ENCODE data around the gene NUDT9.
"Not testable (repeated sequence)": the region's sequence is repeated elsewhere in the genome, so short reads cannot be mapped to it uniquely, and the experiment has no call there.

Gene NUDT9

DNA sequence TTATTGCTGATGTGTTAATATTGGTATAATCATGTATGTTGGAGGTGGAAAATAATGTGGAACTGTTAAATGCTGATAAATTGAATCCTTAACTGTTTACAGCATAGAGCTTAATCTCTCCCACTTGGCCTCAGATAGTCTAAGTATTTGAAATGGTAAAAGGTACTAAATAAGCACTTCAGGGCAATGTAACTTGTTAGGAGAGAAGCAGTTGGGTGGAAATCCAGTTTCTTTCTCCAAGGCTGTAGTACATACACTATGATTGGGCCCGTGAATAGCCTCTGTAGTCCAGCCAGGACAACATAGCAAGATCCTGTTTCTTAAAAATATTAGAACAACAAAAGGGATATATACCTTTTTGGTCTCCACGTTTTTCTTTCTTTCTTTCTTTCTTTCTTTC is 39.7 kb downstream of the NUDT9 start:
- no peak for DNase-seq (ENCODE audit: low read depth)

DNA sequence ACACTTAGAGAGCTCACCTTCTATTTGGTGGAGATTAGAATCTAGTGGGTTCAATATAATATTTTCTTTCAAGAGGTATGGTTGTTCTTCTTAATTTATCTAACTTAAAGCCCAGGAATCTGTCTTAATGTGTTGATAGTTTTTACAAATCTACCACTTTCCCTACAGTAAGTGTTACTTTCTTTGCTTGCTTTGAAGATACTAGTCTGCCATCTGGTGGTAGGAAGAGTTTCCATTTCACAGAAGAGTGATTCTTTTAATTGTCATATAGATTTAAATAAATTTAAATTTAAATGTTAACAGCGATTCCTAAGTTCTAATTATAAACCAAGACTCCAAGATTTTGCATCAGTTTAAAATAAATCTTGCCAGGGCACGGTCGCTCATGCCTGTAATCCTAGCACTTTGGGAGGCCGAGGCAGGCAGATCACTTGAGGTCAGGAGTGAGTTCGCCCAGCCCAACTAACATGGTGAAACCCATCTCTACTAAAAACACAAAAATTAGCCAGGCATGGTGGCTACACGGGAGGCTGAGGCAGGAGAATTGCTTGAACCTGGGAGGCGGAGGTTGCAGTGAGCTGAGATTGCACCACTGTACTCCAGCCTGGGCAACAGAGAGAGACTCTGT is 43.5 kb downstream of the NUDT9 start:
- no peak for DNase-seq (ENCODE audit: low read depth)

DNA sequence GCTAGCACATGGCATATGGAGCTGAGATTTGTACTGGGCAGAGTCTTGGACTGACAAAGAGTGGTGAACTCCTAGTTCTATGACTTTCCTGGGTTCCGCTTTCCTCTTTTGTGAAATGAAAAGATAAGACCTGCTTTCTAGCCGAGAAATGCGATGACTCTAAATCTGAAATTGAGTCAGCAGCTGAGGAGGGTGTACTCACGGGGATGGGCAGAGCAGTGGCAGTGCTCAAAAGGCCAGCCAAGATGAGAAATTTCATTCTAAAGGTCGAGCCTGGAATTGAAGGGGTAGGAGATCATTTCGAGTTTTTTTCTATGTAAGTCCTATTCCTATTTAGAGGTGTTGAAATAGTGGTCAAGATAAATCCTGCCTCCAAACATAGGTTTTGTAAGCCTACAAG is 47.0 kb downstream of the NUDT9 start:
- no peak for DNase-seq (ENCODE audit: low read depth)

DNA sequence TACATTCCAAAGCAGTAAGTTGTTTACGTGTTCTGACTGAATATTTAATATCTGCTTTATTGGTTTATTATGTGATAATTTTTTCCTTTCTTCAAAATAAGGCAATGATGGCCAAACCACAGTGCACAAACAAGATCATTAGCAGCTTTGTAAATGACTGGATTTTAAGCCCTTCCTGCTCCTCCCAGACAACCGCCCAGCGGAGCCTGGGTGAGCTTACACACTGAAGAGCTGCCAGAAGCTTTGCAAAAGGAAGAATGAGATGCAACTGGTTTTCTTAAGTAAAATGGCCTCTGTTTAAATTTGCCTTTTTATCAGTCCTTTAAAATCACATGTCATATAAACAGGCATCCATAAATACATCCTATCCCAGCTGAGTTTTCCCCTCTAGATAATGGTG is 54.6 kb downstream of the NUDT9 start:
- DNase-seq (ENCODE audit: low read depth), result no peak

DNA sequence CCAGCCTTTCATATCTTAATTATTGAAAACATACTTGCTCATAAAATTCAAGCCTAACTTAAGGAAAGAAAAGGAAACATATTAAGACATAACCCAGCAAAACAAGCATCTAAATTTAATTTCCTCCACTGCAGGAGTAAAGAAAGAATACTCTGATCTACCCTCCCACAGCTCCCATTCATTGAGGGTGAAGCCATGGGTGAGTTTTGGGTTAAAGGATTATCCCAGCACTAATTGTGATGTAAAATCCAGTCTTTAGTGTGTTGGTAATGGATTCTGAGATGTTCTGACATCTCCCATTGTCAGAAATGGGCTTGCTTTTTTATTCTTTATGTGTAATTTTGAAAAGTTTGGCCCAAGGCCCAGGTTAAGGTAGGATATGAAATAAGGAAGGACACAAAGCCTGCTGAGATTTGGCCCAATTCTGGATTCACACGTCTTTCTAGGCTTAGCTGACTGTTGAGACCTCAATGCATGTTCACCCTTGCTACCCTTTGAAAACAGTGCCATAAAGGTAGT is 56.4 kb downstream of the NUDT9 start:
- DNase-seq (ENCODE audit: low read depth), result no peak

DNA sequence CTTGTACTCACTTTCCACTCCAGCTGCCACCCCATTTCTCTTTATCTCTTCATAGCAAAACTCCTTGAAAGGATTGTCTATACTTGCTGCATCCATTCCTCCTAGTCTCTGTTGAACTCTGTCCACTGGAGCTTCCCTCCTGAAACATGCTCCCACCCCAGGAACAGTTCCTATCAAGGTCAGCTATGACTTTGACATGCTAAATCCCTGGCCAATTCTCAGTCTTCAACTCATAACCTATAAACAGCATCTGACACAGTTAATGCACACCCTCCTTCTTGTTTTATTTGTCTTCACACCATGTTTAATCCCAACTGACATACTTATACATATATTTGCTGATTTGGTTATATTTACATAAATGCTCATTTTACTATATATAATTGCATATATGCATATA is 59.0 kb downstream of the NUDT9 start:
- DNase-seq (ENCODE audit: low read depth), result no peak

DNA sequence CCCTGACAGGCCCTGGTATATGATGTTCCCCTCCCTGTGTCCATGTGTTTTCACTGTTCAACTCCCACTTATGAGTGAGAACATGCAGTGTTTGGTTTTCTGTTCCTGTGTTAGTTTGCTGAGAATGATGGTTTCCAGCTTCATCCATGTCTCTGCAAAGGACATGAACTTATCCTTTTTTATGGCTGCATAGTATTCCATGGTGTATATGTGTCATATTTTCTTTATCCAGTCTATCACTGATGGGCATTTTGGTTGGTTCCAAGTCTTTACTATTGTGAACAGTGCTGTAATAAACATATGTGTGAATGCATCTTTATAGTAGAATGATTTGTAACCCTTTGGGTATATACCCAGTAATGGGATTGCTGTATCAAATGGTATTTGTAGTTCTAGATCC is 60.9 kb downstream of the NUDT9 start:
- not testable (repeated sequence) for DNase-seq (ENCODE audit: low read depth)

DNA sequence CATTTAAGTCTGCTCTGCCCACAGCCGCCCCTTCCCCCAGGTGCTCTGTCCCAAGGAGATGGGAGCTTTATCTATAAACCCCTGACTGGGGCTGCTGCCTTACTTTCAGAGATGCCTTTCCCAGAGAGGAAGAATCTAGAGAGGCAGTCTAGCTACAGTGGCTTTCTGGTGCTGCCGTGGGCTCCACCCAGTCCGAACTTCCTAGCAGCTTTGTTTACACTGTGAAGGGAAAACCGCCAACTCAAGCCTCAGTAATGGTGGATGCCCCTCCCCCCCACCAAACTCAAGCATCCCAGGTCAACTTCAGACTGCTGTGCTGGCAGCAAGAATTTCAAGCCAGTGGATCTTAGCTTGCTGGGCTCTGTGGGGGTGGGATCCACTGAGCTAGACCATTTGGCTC is 66.3 kb downstream of the NUDT9 start:
- DNase-seq (ENCODE audit: low read depth), result not testable (repeated sequence)

DNA sequence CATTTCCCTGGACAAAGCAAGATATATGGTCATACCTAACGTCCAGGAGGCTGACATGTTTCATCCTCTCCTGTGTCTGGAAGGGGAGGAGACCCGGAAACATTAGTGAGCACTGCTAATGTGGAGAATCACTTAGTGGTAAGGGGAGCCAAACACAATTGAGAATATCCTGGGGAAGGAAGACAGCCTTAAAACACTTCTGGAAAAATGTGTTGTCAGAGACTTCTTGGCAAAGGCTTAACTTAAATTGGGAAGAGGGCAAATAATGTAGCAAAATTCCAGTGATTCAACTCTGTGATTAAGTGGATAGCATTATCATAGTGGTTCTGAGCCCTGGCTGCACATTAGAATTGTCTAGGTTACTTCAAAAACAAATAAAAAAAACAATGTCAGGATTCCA is 67.3 kb downstream of the NUDT9 start:
- DNase-seq (ENCODE audit: low read depth), result no peak

DNA sequence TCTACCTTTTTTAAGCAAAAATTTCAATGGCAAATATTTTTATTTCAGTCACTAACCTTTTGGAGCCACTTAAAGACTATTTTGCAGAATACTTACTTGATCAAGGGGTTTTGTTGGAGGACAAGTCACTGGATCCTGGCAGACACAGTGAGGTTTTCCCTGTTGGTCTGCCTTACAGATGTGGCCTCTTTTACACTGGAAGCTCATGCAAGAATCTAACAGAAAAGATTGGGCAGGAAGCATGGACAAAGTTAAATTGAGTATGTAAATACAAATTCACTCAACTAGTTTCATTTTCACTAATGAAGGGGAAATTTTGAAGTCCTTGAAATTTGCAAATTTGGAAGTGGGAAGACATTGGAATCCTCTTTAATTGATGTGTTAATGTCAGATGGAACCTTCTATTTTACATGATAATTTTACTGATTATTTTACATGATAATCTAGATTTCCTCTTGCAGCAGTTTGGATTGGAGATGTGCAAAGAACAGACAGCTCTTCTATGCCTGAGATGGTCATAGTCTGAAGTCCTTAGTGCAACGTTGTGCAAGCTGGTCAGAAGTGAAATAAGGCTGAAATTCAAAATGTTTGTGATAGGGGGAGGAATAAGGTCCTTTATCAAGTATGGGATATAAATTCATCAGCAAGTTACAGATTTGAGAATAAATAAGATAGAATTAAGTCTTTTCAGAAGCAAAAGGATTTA is 68.4 kb downstream of the NUDT9 start:
- no peak for DNase-seq (ENCODE audit: low read depth)

DNA sequence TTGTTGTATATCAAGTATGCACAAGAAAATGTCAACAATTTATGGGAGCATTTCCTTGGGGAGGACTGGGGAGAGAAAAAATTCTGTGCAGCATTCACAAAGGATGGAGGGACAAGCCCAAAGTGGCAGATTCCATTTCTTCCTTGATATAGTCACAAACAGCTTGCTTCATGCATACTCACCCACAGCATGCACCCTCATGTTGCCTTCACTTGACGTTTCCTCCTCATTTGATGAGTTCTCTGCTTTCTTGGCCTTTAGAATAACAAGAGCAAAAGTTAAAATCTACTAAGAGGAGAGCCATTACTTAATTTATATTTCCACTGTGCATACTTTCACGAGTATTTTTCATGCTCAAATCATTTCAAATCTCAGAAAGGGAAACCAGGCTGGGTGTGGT is 69.1 kb downstream of the NUDT9 start:
- DNase-seq (ENCODE audit: low read depth), result no peak

DNA sequence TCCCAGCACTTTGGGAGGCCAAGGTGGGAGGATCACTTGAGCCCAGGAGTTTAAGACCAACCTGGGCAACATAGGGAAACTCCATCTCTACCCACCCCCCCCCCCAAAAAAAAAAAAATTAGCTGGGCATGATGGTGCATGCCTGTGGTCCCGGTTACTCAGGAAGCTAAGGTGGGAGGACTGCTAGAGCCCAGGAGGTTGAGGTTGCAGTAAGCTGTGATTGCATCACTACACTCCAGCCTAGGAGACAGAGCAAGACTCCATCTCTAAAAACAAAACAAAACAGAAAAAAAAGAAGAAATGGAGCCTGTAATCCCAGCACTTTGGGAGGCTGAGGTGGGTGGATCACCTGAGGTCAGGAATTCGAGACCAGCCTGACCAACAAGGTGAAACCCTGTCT is 69.5 kb downstream of the NUDT9 start:
- not testable (repeated sequence) for DNase-seq (ENCODE audit: low read depth)

DNA sequence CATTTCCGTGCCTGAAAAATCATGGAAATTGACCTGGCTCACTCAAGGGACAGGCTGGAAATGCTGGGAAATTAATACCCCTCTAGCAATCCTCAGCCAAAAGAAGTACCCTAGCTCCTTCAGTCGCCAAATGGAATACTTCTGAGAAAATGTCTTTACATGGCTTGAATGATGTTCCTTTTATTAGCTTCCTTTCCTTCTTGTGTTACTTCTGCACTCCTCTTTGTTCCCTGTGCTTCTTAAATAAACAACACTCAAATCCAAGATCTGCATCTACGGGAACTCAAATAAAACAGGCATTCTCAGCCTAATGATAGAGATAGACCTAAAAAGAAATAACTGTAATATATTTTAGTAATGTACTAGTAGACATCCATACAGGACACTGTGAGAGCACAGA is 70.7 kb downstream of the NUDT9 start:
- no peak for DNase-seq (ENCODE audit: low read depth)

DNA sequence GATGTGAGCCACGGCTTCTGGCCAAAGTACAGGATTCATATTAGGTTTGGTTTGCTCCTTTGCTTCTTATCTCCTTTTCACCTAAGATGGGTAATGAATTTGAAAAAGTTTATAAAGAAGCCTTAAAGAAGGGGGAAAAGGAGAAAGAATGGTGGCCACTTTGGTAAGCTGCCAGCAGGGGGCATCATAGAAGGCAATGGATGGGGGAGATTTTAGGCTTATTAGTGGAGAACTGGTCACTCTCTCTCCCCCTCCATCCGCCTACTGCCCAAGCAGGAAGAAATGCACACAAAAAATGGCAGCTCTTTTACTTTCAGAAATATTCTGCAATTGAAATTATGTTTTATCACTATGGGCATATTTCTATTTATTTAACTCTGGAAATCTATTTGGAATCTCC is 74.8 kb downstream of the NUDT9 start:
- DNase-seq (ENCODE audit: low read depth), result no peak

DNA sequence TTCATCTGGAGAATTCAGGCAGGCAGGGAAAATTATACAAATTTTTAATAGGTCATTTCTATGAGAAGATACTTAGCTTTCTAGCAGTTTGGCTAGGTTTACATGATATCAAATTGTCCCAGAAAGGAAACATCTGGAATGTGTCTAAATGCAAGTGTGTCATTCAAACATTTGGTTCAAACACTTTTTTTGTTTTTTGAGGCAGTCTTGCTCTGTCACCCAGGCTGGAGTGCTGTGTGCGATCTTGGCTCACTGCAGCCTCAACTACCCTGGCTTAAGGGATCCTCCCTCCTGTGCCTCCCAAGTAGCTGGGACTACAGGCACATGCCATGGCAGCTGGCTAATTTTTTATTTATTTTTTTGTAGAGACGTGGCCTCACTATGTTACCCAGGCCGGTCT is 75.2 kb downstream of the NUDT9 start:
- DNase-seq (ENCODE audit: low read depth), result no peak

DNA sequence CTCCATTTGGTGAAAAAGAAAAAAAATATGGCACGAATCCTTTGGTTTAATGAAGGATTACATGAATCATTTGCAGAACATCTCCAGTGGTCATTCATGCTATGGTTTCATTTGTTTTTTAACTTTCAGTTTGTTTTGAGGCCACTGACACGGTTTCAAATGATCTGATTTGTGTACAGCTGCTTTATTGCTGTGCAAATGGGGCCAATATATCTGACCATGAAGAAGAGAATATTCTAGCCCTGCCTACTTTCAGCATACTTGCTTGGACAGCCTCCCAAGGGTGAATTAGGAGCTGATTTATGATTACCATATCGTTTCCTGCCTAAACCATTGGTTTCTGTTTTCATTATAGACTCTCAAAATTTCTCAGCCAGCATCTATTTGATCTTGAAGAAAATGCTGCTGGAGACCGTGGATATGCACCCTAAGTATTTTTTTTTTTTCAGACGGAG is 76.1 kb downstream of the NUDT9 start:
- no peak for DNase-seq (ENCODE audit: low read depth)

DNA sequence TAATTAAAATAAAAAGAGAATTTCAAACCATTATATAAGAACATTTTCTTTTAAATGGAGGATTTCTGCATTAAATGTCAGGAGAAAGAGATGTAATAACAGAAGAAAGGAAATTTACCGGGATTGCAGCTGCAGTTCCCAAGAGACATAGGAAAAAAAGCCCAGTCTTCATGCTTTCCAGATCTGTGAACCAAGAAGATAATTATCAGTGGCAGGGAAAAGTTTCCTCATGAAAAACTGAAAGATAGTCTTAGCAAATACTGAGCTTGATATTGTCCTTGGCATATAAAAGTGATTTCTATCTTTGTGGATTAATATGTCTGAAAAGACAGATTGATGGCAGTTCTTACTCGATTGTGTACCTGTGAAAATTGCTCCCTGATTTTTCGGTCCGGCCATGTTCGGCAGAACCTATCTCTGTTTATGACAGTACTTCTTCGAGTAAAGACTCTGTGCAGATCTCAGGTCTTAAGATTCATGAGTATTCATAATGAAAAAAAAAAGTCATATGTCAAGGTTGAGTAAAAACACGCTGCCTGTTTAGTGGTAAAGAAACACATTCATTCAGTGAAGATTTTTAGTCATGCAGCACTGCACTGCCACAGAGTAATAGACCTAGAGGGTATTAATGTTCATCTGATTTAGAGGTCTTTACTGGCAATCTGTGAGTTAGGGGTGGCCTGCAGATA is 77.2 kb downstream of the NUDT9 start:
- no peak for DNase-seq (ENCODE audit: low read depth)

DNA sequence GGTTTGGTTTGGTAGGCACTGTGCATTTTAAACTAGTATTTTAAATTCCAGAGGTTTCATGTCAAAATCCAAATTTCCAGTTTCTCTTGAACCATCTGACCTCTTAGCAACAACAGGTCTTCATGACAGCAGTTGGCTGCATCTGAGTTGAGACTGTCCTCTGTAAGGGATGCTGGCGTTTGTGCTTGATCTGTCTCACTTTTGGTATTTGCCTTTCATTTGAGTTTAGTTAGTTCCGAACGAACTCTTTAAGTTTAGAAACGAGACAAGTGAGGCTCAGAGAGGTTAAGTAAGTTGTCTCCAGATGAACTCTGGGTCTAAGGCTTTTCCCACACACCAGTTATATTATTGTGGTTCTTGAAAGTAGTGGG is 77.7 kb downstream of the NUDT9 start:
- no peak for DNase-seq (ENCODE audit: low read depth)

DNA sequence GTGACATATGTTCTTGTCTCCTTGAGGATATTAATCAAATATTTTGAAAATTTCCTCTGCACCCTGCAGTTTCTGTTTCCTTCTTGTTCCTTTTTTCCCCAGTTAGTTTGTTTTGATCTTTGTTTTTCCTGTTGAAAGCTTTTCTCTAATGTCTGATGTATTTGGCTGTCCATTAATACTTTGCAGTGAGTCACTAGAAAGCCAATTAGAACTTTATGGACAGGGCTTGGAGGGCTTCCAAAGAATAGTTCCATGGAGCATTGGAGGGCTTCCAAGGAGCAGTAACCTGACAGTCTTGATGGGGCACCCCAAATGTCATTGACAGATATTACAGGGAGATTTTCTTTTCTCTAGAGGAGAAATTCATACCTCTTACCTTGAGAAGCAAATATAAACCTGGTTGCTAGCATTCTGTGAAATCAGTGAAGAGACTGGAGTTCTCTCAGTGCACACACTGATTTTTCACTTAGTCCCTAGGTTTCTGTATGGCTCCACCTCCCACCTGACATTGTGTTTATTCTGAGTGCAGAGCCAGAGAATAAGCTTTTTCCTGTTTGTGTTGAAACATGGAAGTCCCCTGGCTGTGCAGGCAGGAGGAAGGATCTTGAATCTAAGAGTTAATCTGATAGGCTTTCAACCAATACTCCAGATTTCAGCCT is 80.3 kb downstream of the NUDT9 start:
- DNase-seq (ENCODE audit: low read depth), result no peak

DNA sequence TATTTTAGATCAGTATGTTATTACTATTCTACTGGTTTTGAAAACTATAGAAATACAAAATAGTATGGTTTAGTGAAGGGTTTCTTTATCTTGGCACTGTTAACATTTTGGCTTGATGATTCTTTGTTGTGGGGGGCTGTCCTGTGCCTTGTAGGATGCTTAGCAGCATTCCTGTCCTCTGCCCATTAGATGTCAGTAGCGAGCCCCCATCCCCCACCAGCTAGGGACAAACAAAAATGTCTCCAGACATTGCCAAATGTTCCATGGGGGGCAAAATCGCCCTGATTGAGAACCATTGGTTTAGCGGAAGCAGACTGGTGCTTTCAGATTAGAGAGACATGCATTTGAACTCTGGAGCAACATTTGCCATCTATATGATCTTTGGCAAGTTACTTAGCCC is 83.5 kb downstream of the NUDT9 start:
- no peak for DNase-seq (ENCODE audit: low read depth)

DNA sequence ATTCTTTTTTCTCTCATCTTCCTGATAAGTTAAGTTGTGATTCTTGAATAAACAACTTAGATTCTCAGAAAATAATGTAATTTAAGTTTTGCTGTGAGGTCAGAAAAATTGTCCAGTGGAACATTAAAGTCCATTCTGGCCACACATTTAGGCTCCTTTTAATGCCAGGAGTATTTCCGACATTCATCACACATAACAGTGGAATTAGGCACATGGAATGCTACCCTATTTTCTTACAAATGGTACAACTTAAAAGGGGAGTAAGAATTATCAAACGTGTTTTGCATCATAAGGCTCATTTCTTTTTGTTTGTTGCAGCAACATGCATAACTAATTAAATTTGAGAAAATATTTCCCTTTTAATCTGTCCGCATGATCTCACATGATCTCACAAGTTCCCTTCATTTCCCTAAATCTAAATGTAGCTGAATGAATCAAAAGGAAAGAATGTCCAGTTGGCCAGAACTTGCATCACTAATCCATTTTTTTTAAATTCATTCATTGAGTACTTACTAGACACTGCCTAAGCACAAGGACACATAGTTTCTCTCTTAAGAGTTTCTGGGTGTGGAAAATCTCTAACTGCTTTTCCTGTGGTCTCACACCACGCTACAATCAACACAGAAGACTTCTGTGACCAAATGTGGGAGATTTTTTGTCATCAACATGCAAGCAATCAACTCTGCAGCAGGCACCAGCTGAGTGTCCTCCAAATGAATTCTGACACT is 84.8 kb downstream of the NUDT9 start:
- DNase-seq (ENCODE audit: low read depth), result no peak

All from stimulated activated CD4-positive, alpha-beta T cell treated with anti-CD3 and anti-CD28 coated beads, Interleukin-2, amount 100 ng/mL, for 4 hours (primary cell).